Gastroesophageal sphincter (tissue), 4 donors: Measurements from ENCODE around the gene S100A14. TPM values are rescaled to one million over a fixed set of nuclear protein-coding genes. Genes with fewer than 3 reads are reported as not detected.
"Not testable (repeated sequence)": the region's sequence is repeated elsewhere in the genome, so short reads cannot be mapped to it uniquely, and the experiment has no call there.

Experiments
- ATAC-seq: fragments of 150-250 bp; one replicate; pipeline ENCODE4 v1.9.1; 2016; ENCODE audit warnings: mild to moderate bottlenecking, moderate library complexity
- H3K27ac ChIP-seq, 4 donors: fragments of 200-600 bp; sonication (generic) in 3 of 4; 1 replicate in 3 of 4; 2 replicates in 1 of 4; pipeline ENCODE4 v1.5.1; 2016 to 2019
- H3K27me3 ChIP-seq: fragments of 200-600 bp; sonication (generic); one replicate; pipeline ENCODE4 v1.5.1; 2019
- H3K36me3 ChIP-seq, 2 donors: fragments of 200-600 bp; sonication (generic); one replicate each; pipeline ENCODE4 v1.5.1; 2019; ENCODE audit warnings: control low read depth in 1 of 2
- H3K4me1 ChIP-seq, 3 donors: fragments of 200-600 bp; sonication (generic); 1 replicate in 2 of 3; 2 replicates in 1 of 3; pipeline ENCODE4 v1.5.1; 2016 to 2019; ENCODE audit warnings: control low read depth in 2 of 3
- H3K4me3 ChIP-seq, 2 donors: fragments of 200-600 bp; sonication (generic); one replicate each; pipeline ENCODE4 v1.5.1; 2019; ENCODE audit warnings: mild to moderate bottlenecking in 1 of 2, moderate library complexity in 1 of 2
- H3K9me3 ChIP-seq, 3 donors: fragments of 200-600 bp; sonication (generic); one replicate each; pipeline ENCODE4 v1.5.1; 2017 to 2019; ENCODE audit warnings: control low read depth in 2 of 3
- CTCF ChIP-seq, 4 experiments: fragments of 200-600 bp in 2 of 4; fragments of 450-650 bp in 2 of 4; sonication (generic) in 1 of 4; IDR thresholded peaks; one replicate each; pipeline ENCODE4 v1.5.1; 2017 to 2019; ENCODE audit warnings: antibody characterized with exemption in 4 of 4, mild to moderate bottlenecking in 2 of 4, moderate library complexity in 2 of 4
- EP300 ChIP-seq: sonication (generic); formaldehyde crosslinking; IDR thresholded peaks from one replicate; pipeline ENCODE4 v1.6.1; 2017; ENCODE audit warnings: antibody characterized with exemption, mild to moderate bottlenecking
- POLR2A ChIP-seq, 2 donors: fragments of 450-650 bp; IDR thresholded peaks; one replicate each; pipeline ENCODE4 v1.6.1; 2017; ENCODE audit warnings: antibody characterized with exemption in 2 of 2, mild to moderate bottlenecking in 2 of 2, moderate library complexity in 1 of 2
- POLR2AphosphoS5 ChIP-seq: sonication (generic); formaldehyde crosslinking; IDR thresholded peaks from one replicate; pipeline ENCODE4 v1.6.1; 2017; ENCODE audit warnings: antibody characterized with exemption
- WGBS, 2 donors: methylation state at CpG; one replicate each; pipeline ENCODE4 v1.1.5; 2018; ENCODE audit warnings: low coverage in 1 of 2; 5-methylcytosine and 5-hydroxymethylcytosine counted together
- total RNA-seq, 4 donors: library from RNA; depleted of rRNA; stranded (reverse); fragments of >200 nt; gene quantifications; one replicate each; pipeline ENCODE4 v1.1.0, GENCODE V29; 2016

The S100A14 gene
- total RNA-seq, 4 donors from 2014 or later = 0.85 to 82.1 (median 5.0) TPM

GRCh38 chr1:153583976-153584375 is 32.1 kb downstream of the S100A14 start:
- no peak overlapping the region for H3K27ac ChIP-seq
- H3K9me3 ChIP-seq = no peaks in the 10 kb centered on the region
- ATAC-seq = no peak
- no peaks in the 10 kb centered on the region for H3K27me3 ChIP-seq
- TF ChIP-seq EP300 (no peak), CTCF (IDR thresholded peaks at IDR 0.05) (no peak), POLR2AphosphoS5 (no peak)
- WGBS, 2 donors = 91% methylated on average over 2 of the region's 2 CpGs; no CpG with 5 or more reads in 1 of the 2 donors
- H3K36me3 ChIP-seq = no peaks in the 10 kb centered on the region
- H3K4me3 ChIP-seq = no peak overlapping the region
- no peaks in the 10 kb centered on the region for H3K4me1 ChIP-seq

DNA sequence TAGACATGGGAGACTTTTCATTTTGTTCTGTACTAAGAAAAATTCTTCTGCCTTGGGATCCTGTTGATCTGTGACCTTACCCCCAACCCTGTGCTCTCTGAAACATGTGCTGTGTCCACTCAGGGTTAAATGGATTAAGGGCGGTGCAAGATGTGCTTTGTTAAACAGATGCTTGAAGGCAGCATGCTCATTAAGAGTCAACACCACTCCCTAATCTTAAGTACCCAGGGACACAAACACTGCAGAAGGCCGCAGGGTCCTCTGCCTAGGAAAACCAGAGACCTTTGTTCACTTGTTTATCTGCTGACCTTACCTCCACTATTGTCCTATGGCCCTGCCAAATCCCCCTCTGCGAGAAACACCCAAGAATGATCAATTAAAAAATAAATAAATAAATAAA is 32.6 kb downstream of the S100A14 start:
- not testable (repeated sequence) for H3K4me1 ChIP-seq, ATAC-seq, H3K27ac ChIP-seq, H3K4me3 ChIP-seq, H3K36me3 ChIP-seq, H3K9me3 ChIP-seq, H3K27me3 ChIP-seq
- WGBS, 2 donors = 100% methylated on average over 1 of the region's 3 CpGs; no CpG with 5 or more reads in 1 of the 2 donors

DNA sequence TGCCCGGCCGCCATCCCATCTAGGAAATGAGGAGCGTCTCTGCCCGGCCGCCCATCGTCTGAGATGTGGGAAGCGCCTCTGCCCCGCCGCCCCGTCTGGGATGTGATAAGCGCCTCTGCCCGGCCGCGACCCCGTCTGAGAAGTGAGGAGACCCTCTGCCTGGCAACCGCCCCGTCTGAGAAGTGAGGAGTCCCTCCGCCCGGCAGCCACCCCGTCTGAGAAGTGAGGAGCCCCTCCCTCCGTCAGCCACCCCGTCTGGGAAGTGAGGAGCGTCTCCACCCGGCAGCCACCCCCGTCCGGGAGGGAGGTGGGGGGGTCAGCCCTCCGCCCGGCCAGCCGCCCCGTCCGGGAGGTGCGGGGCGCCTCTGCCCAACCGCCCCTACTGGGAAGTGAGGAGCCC is 33.3 kb downstream of the S100A14 start:
- not testable (repeated sequence) for ATAC-seq, H3K9me3 ChIP-seq, H3K36me3 ChIP-seq, H3K4me3 ChIP-seq, H3K27ac ChIP-seq, H3K4me1 ChIP-seq, H3K27me3 ChIP-seq
- WGBS, 2 donors = no CpG with 5 or more reads among the region's 34 CpGs

- Histone ChIP-seq H3K27ac (no peak overlapping the region), H3K27me3 (no peaks in the 10 kb centered on the region), H3K4me1 (no peaks in the 10 kb centered on the region), H3K4me3 (no peak overlapping the region), H3K36me3 (no peaks in the 10 kb centered on the region), H3K9me3 (no peaks in the 10 kb centered on the region)
- ATAC-seq = no peak
- WGBS, 2 donors = 50 to 76% methylated on average over 1 to 2 of the region's 3 CpGs
- TF ChIP-seq CTCF (IDR thresholded peaks at IDR 0.05) (no peak), POLR2A (IDR thresholded peaks at IDR 0.05) (no peak), POLR2AphosphoS5 (no peak), EP300 (no peak)
Observed at GRCh38 chr1:153578936-153579335, 37.2 kb downstream of the S100A14 start.

- no peaks in the 10 kb centered on the region for H3K27me3 ChIP-seq
- no peak for ATAC-seq
Observed at GRCh38 chr1:153578490-153578889, 37.6 kb downstream of the S100A14 start.

DNA sequence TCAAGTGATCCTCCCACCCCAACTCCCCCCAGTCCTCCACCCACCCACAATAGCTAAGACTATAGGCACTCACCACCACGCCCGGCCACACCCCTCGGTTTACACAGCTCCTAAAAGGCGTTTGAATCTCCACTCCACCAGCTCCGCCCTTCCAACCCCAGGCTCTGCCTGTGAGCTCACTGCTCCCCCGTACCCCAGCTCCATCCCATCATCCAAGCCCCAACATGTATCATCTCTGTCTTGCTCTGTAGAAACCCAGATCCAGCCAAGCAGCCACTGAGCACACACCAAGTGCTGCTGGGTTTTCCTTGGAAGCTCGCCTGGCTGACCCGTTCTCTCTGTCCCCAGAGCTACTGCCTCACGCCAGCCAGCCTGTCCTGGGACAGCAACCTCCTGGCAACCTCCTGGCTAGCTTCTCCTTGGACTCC is 38.5 kb downstream of the S100A14 start:
- WGBS, 2 donors = 65 to 79% methylated on average over 6 to 9 of the region's 9 CpGs
- Histone ChIP-seq H3K9me3 (no peaks in the 10 kb centered on the region), H3K36me3 (no peaks in the 10 kb centered on the region), H3K4me1 (peaks cover 0 to 7% (median 0%) of the 10 kb centered on the region in 3 donors), H3K27ac (no peak overlapping the region), H3K27me3 (no peaks in the 10 kb centered on the region), H3K4me3 (no peak overlapping the region)
- no peak for TF ChIP-seq POLR2AphosphoS5
- TF ChIP-seq EP300 = no peak
- no peak for ATAC-seq

More at GRCh38 chr1:153578490-153578889, 37.6 kb downstream of the S100A14 start:
- Histone ChIP-seq H3K27ac (no peak overlapping the region), H3K4me3 (no peak overlapping the region), H3K4me1 (no peaks in the 10 kb centered on the region), H3K36me3 (no peaks in the 10 kb centered on the region), H3K9me3 (no peaks in the 10 kb centered on the region)
- TF ChIP-seq EP300 = no peak
- TF ChIP-seq POLR2A (IDR thresholded peaks at IDR 0.05) = no peak
- TF ChIP-seq CTCF (IDR thresholded peaks at IDR 0.05) = no peak
- TF ChIP-seq POLR2AphosphoS5 = no peak

GRCh38 chr1:153577138-153577537 is 39.0 kb downstream of the S100A14 start:
- peaks cover 0 to 12% (median 0%) of the 10 kb centered on the region in 3 donors for H3K4me1 ChIP-seq
- WGBS, 2 donors = 68 to 70% methylated on average over 4 of the region's 4 CpGs

GRCh38 chr1:153575497-153575896 is 40.6 kb downstream of the S100A14 start:
- H3K9me3 ChIP-seq, H3K27me3 ChIP-seq, H3K36me3 ChIP-seq, H3K4me3 ChIP-seq, H3K27ac ChIP-seq, ATAC-seq: not testable (repeated sequence)
- 94 to 100% methylated on average over 4 to 7 of the region's 10 CpGs for WGBS, 2 donors
- peaks cover 0 to 15% (median 0%) of the 10 kb centered on the region in 3 donors for H3K4me1 ChIP-seq

More at GRCh38 chr1:153577138-153577537, 39.0 kb downstream of the S100A14 start:
- Histone ChIP-seq H3K36me3 (no peaks in the 10 kb centered on the region), H3K9me3 (no peaks in the 10 kb centered on the region), H3K4me3 (no peak overlapping the region), H3K27me3 (no peaks in the 10 kb centered on the region), H3K27ac (no peak overlapping the region)
- no peak for TF ChIP-seq POLR2A (IDR thresholded peaks at IDR 0.05)
- no peak for TF ChIP-seq POLR2AphosphoS5
- TF ChIP-seq EP300 = no peak
- no peak for TF ChIP-seq CTCF (IDR thresholded peaks at IDR 0.05)
- no peak for ATAC-seq

DNA sequence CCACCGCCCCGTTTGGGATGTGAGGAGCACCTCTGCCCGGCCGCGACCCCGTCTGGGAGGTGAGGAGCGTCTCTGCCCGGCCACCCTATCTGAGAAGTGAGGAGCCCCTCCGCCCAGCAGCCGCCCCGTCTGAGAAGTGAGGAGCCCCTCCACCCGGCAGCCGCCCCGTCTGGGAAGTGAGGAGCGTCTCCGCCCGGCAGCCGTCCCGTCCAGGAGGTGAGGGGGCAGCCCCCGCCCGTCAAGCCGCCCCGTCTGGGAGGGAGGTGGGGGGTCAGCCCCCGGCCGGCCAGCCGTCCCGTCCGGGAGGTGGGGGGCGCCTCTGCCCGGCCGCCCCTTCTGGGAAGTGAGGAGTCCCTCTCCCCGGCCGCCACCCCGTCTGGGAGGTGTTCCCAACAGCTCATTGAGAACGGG is 41.0 kb downstream of the S100A14 start:
- not testable (repeated sequence) for ATAC-seq, H3K4me3 ChIP-seq, H3K27me3 ChIP-seq, H3K27ac ChIP-seq, H3K9me3 ChIP-seq, H3K36me3 ChIP-seq
- WGBS, 2 donors = no CpG with 5 or more reads among the region's 35 CpGs
- peaks cover 0 to 15% (median 0%) of the 10 kb centered on the region in 3 donors for H3K4me1 ChIP-seq
